ENCODE data around the gene REEP1. TPM values are rescaled to one million over a fixed set of nuclear protein-coding genes. Genes with fewer than 3 reads are reported as not detected.

Gene REEP1
- total and polyA plus RNA-seq, 10 donors: 0.57 to 7.6 (median 3.4) TPM

- no peaks in the 10 kb centered on the region for H3K36me3 ChIP-seq
- peaks cover 0 to 7% (median 0%) of the 10 kb centered on the region in 7 donors for H3K27me3 ChIP-seq (replicated peaks in 1 of 7)
- H3K9me3 ChIP-seq: no peaks in the 10 kb centered on the region
- DNase-seq: no peak
- H3K4me1 ChIP-seq: no peaks in the 10 kb centered on the region
- TF ChIP-seq POLR2AphosphoS5 (IDR thresholded peaks at IDR 0.05) (no peak), POLR2A (IDR thresholded peaks at IDR 0.05) (no peak), CTCF (IDR thresholded peaks at IDR 0.05 in 8 of 11, conservative IDR thresholded peaks at IDR 0.05 in 3 of 11) (no peak)
- no peak overlapping the region for H3K4me3 ChIP-seq
- no peak overlapping the region for H3K27ac ChIP-seq
- intact Hi-C loops (cut with DNase I; ENCODE audit: low total_unique reads): no loop called here
- 70 to 94% (median 85%) methylated on average over 2 of the region's 2 CpGs for WGBS, 5 donors
These were observed 24.1 kb downstream of the REEP1 start for GRCh38 chr2:86313341-86313740.

- Histone ChIP-seq H3K4me1 (no peaks in the 10 kb centered on the region), H3K27ac (no peak overlapping the region), H3K36me3 (no peaks in the 10 kb centered on the region), H3K9me3 (no peaks in the 10 kb centered on the region), H3K27me3 (replicated peaks in 1 of 7) (peaks cover 0 to 7% (median 0%) of the 10 kb centered on the region in 7 donors), H3K4me3 (no peak overlapping the region)
- no peak for DNase-seq
- intact Hi-C loops (cut with DNase I; ENCODE audit: low total_unique reads): no loop called here
- TF ChIP-seq POLR2A (IDR thresholded peaks at IDR 0.05) (no peak), CTCF (IDR thresholded peaks at IDR 0.05 in 8 of 11, conservative IDR thresholded peaks at IDR 0.05 in 3 of 11) (no peak), POLR2AphosphoS5 (IDR thresholded peaks at IDR 0.05) (no peak)
- WGBS, 5 donors: 90 to 98% (median 94%) methylated on average over 4 of the region's 4 CpGs
These were observed 25.5 kb downstream of the REEP1 start for GRCh38 chr2:86311879-86312278.

- Histone ChIP-seq H3K4me3 (no peak overlapping the region), H3K9me3 (no peaks in the 10 kb centered on the region), H3K27me3 (replicated peaks in 1 of 7) (peaks cover 0 to 3% (median 0%) of the 10 kb centered on the region in 7 donors), H3K4me1 (no peaks in the 10 kb centered on the region), H3K36me3 (no peaks in the 10 kb centered on the region), H3K27ac (no peak overlapping the region)
- WGBS, 5 donors: 85 to 92% (median 91%) methylated on average over 5 of the region's 5 CpGs
- TF ChIP-seq CTCF (IDR thresholded peaks at IDR 0.05 in 8 of 11, conservative IDR thresholded peaks at IDR 0.05 in 3 of 11): no peak
- TF ChIP-seq POLR2A (IDR thresholded peaks at IDR 0.05): no peak
- intact Hi-C loops (cut with DNase I; ENCODE audit: low total_unique reads): no loop called here
- DNase-seq: no peak
These were observed 27.5 kb downstream of the REEP1 start for GRCh38 chr2:86309966-86310365.

- no peak for DNase-seq
These were observed 28.3 kb downstream of the REEP1 start for GRCh38 chr2:86308984-86309695.

More at GRCh38 chr2:86308984-86309695, 28.3 kb downstream of the REEP1 start:
- no peak overlapping the region for H3K27ac ChIP-seq
- intact Hi-C loops (cut with DNase I; ENCODE audit: low total_unique reads): no loop called here
- TF ChIP-seq POLR2AphosphoS5 (IDR thresholded peaks at IDR 0.05) (no peak), CTCF (IDR thresholded peaks at IDR 0.05 in 8 of 11, conservative IDR thresholded peaks at IDR 0.05 in 3 of 11) (no peak), POLR2A (IDR thresholded peaks at IDR 0.05) (no peak)
- no peaks in the 10 kb centered on the region for H3K4me1 ChIP-seq
- 79 to 83% (median 80%) methylated on average over 10 of the region's 10 CpGs for WGBS, 5 donors
- no peaks in the 10 kb centered on the region for H3K9me3 ChIP-seq
- no peaks in the 10 kb centered on the region for H3K36me3 ChIP-seq
- H3K27me3 ChIP-seq (replicated peaks in 1 of 7): peaks cover 0 to 3% (median 0%) of the 10 kb centered on the region in 7 donors
- no peak overlapping the region for H3K4me3 ChIP-seq
